HepG2 (cell line): ENCODE measurements around the gene AARS1. TPM values are rescaled to one million over a fixed set of nuclear protein-coding genes. Genes with fewer than 3 reads are reported as not detected.

Source experiments
- ATAC-seq: fragments of 200-7000 bp; cut with Tn5 transposase; 3 replicates; pipeline ENCODE4 v1.9.1; 2020; ENCODE audit warnings: mild to moderate bottlenecking, moderate library complexity
- BruUV-seq: library from RNA; stranded (reverse); fragments of 400-500 nt; replicated peaks from 2 replicates; lab custom pipeline; 2021; lab: Mats Ljungman, UMichigan
- CTCF ChIA-PET: fragments of 300-600 bp; formaldehyde crosslinking; extraction: SDS; loops from one replicate; lab custom pipeline; 2021; ENCODE audit warnings: low total read pairs, inconsistent platforms, low intra/inter-chr PET ratio; lab: Yijun Ruan, JAX
- POLR2A ChIA-PET: fragments of 350-600 bp; sonication (Branson Sonifier 250); formaldehyde crosslinking; loops from one replicate; lab custom pipeline; 2020; ENCODE audit warnings: antibody characterized with exemption, inconsistent platforms; lab: Yijun Ruan, JAX
- DNase-seq: peaks from one replicate; pipeline ENCODE4 v3.0.0-alpha.2; 2015; ENCODE audit warnings: low spot score
- FAIRE-seq: peaks from 3 replicates; lab custom pipeline; 2011; peaks lifted over from hg19 to GRCh38; lab: Jason Lieb, UNC
- H2AFZ ChIP-seq: one replicate; pipeline ENCODE4 v1.6.1; 2011; ENCODE audit warnings: low read length, inconsistent platforms
- H3K27ac ChIP-seq: fragments of 300-600 bp; 3 replicates; pipeline ENCODE4 v1.8.0; 2011; ENCODE audit warnings: mixed run types, mild to moderate bottlenecking, mixed read lengths, low read length, inconsistent platforms; ENCODE audit not compliant: insufficient read depth; ENCODE audit errors: extremely low read length
- H3K27me3 ChIP-seq, 2 experiments: fragments of 200-600 bp in 1 of 2; 2 replicates in 1 of 2; 3 replicates in 1 of 2; pipeline versions ENCODE4 v1.6.0 to v1.8.0; 2011; ENCODE audit warnings: low read length in 2 of 2, mild to moderate bottlenecking in 2 of 2, moderate library complexity in 2 of 2, inconsistent platforms in 1 of 2; ENCODE audit not compliant: insufficient read depth in 2 of 2, control insufficient read depth in 1 of 2
- H3K36me3 ChIP-seq, 2 experiments: fragments of 200-600 bp in 1 of 2; replicated peaks in 1 of 2; 2 replicates in 1 of 2; 3 replicates in 1 of 2; pipeline versions ENCODE4 v1.5.1 to v1.8.0; 2011; ENCODE audit warnings: low read length in 2 of 2, inconsistent platforms in 1 of 2; ENCODE audit not compliant: insufficient read depth in 2 of 2, control insufficient read depth in 1 of 2
- H3K4me1 ChIP-seq: 2 replicates; pipeline ENCODE4 v1.5.1; 2012; ENCODE audit warnings: low read length, inconsistent platforms; ENCODE audit not compliant: insufficient read depth
- H3K4me2 ChIP-seq: 2 replicates; pipeline ENCODE4 v1.6.0; 2011; ENCODE audit warnings: low read depth, low read length, inconsistent platforms
- H3K4me3 ChIP-seq, 3 experiments: fragments of 200-600 bp in 1 of 3; sonication (generic), shearing (Covaris generic) in 1 of 3; replicated peaks in 1 of 3; 2 replicates each; pipeline ENCODE4 v1.5.1; 2011 to 2016; ENCODE audit warnings: low read length in 3 of 3, inconsistent platforms in 2 of 3, low read depth in 2 of 3, mild to moderate bottlenecking in 2 of 3, control low read depth in 1 of 3, mixed read lengths in 1 of 3; ENCODE audit not compliant: insufficient read depth in 1 of 3
- H3K79me2 ChIP-seq: one replicate; pipeline ENCODE4 v1.6.1; 2011; ENCODE audit warnings: low read length, inconsistent platforms; ENCODE audit not compliant: insufficient read depth
- H3K9ac ChIP-seq: 2 replicates; pipeline ENCODE4 v1.6.0; 2011; ENCODE audit warnings: mild to moderate bottlenecking, low read depth, low read length, inconsistent platforms; ENCODE audit not compliant: insufficient read depth
- H3K9me3 ChIP-seq: 2 replicates; pipeline ENCODE4 v1.5.1; 2012; ENCODE audit warnings: mild to moderate bottlenecking, low read length
- H4K20me1 ChIP-seq: 2 replicates; pipeline ENCODE4 v1.6.0; 2011; ENCODE audit warnings: inconsistent platforms, mild to moderate bottlenecking, low read length, moderate library complexity; ENCODE audit not compliant: insufficient read depth
- ATF7-NPFF ChIP-seq: sonication (generic); formaldehyde crosslinking; IDR thresholded peaks from 2 replicates; pipeline ENCODE4 v1.8.1; 2023; ENCODE audit warnings: mild to moderate bottlenecking, low read depth, missing genetic modification reagents, moderate library complexity
- CCDC6 ChIP-seq: sonication (generic); formaldehyde crosslinking; IDR thresholded peaks from 2 replicates; pipeline ENCODE4 v1.8.1; 2022; ENCODE audit warnings: mild to moderate bottlenecking, missing genetic modification reagents, moderate library complexity
- CHCHD3 ChIP-seq: sonication (generic); formaldehyde crosslinking; IDR thresholded peaks from 2 replicates; pipeline ENCODE4 v1.8.0; 2022; ENCODE audit warnings: mild to moderate bottlenecking, missing genetic modification reagents, moderate library complexity
- ESRRA ChIP-seq: sonication (generic); formaldehyde crosslinking; IDR thresholded peaks from 2 replicates; pipeline ENCODE4 v1.5.1; 2020; ENCODE audit warnings: mild to moderate bottlenecking, low read depth, missing genetic modification reagents
- FOXO4 ChIP-seq: sonication (generic); formaldehyde crosslinking; conservative IDR thresholded peaks from 2 replicates; pipeline ENCODE4 v1.8.1; 2023; ENCODE audit warnings: missing genetic modification reagents
- LBX2 ChIP-seq: sonication (generic); formaldehyde crosslinking; IDR thresholded peaks from 2 replicates; pipeline ENCODE4 v1.5.0; 2020; ENCODE audit warnings: missing genetic modification reagents, mild to moderate bottlenecking, borderline replicate concordance
- NRL ChIP-seq: sonication (generic); formaldehyde crosslinking; IDR thresholded peaks from 2 replicates; pipeline ENCODE4 v1.5.0; 2020; ENCODE audit warnings: missing genetic modification reagents, mild to moderate bottlenecking, moderate library complexity, borderline replicate concordance
- POLR2A ChIP-seq, 2 experiments: IDR thresholded peaks; 2 replicates each; pipeline ENCODE4 v1.6.1; 2011; ENCODE audit warnings: low read depth in 2 of 2, low read length in 2 of 2, mild to moderate bottlenecking in 1 of 2, moderate library complexity in 1 of 2; ENCODE audit not compliant: insufficient read depth in 1 of 2
- RAD51 ChIP-seq: fragments of 450-650 bp; IDR thresholded peaks from 2 replicates; pipeline ENCODE4 v1.6.1; 2016; ENCODE audit warnings: borderline replicate concordance
- ZNF282 ChIP-seq: fragments of 450-650 bp; IDR thresholded peaks from 2 replicates; pipeline ENCODE4 v1.6.1; 2018; ENCODE audit not compliant: partially characterized antibody
- WGBS: methylation state at CpG from one replicate; pipeline ENCODE4 v1.1.6; 2017; ENCODE audit warnings: low lambda C conversion rate; 5-methylcytosine and 5-hydroxymethylcytosine counted together
- in situ Hi-C: cut with HindIII; loops from 2 replicates; pipeline ENCODE4 v1.10.0; 2017; ENCODE audit warnings: low pct_unique_long_range_greater_than_20kb; ENCODE audit not compliant: extremely low pct_ligation_motif_present
- intact Hi-C: fragments of 100-400 bp; cut with micrococcal nuclease; formaldehyde crosslinking; loops from one replicate; pipeline ENCODE4 v1.10.0; 2022; ENCODE audit not compliant: unreplicated experiment
- polyA plus RNA-seq, 8 experiments: library from polyadenylated mRNA; depleted of rRNA in 3 of 8; stranded (reverse) in 7 of 8; unstranded in 1 of 8; fragments of >200 nt; fragmentation: Illumina TruSeq in 4 of 8; extraction: Trizol in 4 of 8; gene quantifications; 2 replicates each; pipeline versions ENCODE4 v1.2.1 to v1.2.3, GENCODE V29; 2011 to 2016; ENCODE audit warnings: low read depth in 4 of 8, missing spikeins in 1 of 8, mixed read lengths in 1 of 8; ENCODE audit not compliant: insufficient read depth in 1 of 8
- total RNA-seq, 5 experiments: library from RNA; depleted of rRNA; stranded (reverse); fragments of >200 nt; fragmentation: Illumina TruSeq; extraction: Trizol; gene quantifications; 2 replicates each; pipeline ENCODE4 v1.2.3, GENCODE V29; 2016; ENCODE audit warnings: low read depth in 1 of 5

AARS1 gene
- total and polyA plus RNA-seq, 2 of the 13 experiments (the other 11 are each of a cell fraction or from before 2014, with no cell fraction given) = 107 to 132 TPM

GRCh38 chr16:70254965-70255286, 34.4 kb downstream of the AARS1 start:
- H3K9me3 ChIP-seq = no peaks in the 10 kb centered on the region
- peaks cover 37% of the 10 kb centered on the region for H3K4me1 ChIP-seq
- no TSS peak for BruUV-seq
- no peak for FAIRE-seq
- H4K20me1 ChIP-seq = peaks cover 18% of the 10 kb centered on the region; the same call in 1 of the 2 replicates
- DNase-seq = no peak
- H3K36me3 ChIP-seq = peaks cover 50 to 76% of the 10 kb centered on the region in 2 experiments
- WGBS = 99% methylated on average over 12 of the region's 12 CpGs
- no peak overlapping the region for H3K4me2 ChIP-seq
- in situ Hi-C loops (loop anchor here (10.0 kb wide), 1 partner anchor 90 kb away; no protein-coding TSS in a partner anchor), intact Hi-C loops (loop anchor here (1.0 to 5.0 kb wide), 2 partner anchors 12 to 103 kb away; no protein-coding TSS in a partner anchor)
- H3K27me3 ChIP-seq = no peaks in the 10 kb centered on the region
- peaks cover 7% of the 10 kb centered on the region for H3K79me2 ChIP-seq
- ATAC-seq = no peak
- TF ChIP-seq CHCHD3 (CRISPR knock-in tag) (no peak), RAD51 (no peak), POLR2A (IDR thresholded peaks at IDR 0.05; ENCODE audit: insufficient read depth in 1 of 2, low read depth in 2 of 2, low read length in 2 of 2) (no peak)
- no peak overlapping the region for H3K9ac ChIP-seq
- peak overlapping the region; percentile 38 for H3K27ac ChIP-seq
- no peak overlapping the region for H3K4me3 ChIP-seq
- ChIA-PET CTCF (no interaction called here), POLR2A (interaction anchor here (0.5 to 2.1 kb wide), 2 partner anchors 47 to 98 kb away, joined by 4 to 5 read pairs; no protein-coding TSS in a partner anchor)
- no peak overlapping the region for H2AFZ ChIP-seq

- WGBS = 97% methylated on average over 7 of the region's 9 CpGs
- 0 out of 4 replicates have a peak, but pooled peaks of 1 of the 2 experiments have one; percentile 10 for TF ChIP-seq POLR2A (IDR thresholded peaks at IDR 0.05; ENCODE audit: insufficient read depth in 1 of 2, low read depth in 2 of 2, low read length in 2 of 2)
- 0 out of 2 replicates have a peak, but pooled peaks have one; percentile 10 for TF ChIP-seq NRL (CRISPR knock-in tag)
- TF ChIP-seq FOXO4 (CRISPR knock-in tag) = 0 out of 2 replicates have a peak, but pooled peaks have one; percentile 74
- TF ChIP-seq CCDC6 = 0 out of 2 replicates have a peak, but pooled peaks have one; percentile 26
- TF ChIP-seq LBX2 (CRISPR knock-in tag) = no peak
- TF ChIP-seq ATF7-NPFF (CRISPR knock-in tag) = no peak
- TF ChIP-seq ESRRA = peak; percentile 13; the same call in 1 of the 2 replicates
- no peak for TF ChIP-seq ZNF282
Measured at GRCh38 chr16:70254180-70254964, 34.9 kb downstream of the AARS1 start.

More at GRCh38 chr16:70254180-70254964, 34.9 kb downstream of the AARS1 start:
- intact Hi-C loops (loop anchor here (1.0 to 5.0 kb wide), 2 partner anchors 13 to 102 kb away; no protein-coding TSS in a partner anchor), in situ Hi-C loops (loop anchor here (10.0 kb wide), 1 partner anchor 90 kb away; no protein-coding TSS in a partner anchor)
- ATAC-seq (peak; percentile 1; the same call in 1 of the 3 replicates), DNase-seq (no peak), FAIRE-seq (no peak)
- Histone ChIP-seq H3K79me2 (peaks cover 13% of the 10 kb centered on the region), H3K4me3 (no peak overlapping the region), H3K4me1 (peaks cover 41% of the 10 kb centered on the region), H4K20me1 (peaks cover 23% of the 10 kb centered on the region), H3K36me3 (peaks cover 47 to 70% of the 10 kb centered on the region in 2 experiments), H2AFZ (no peak overlapping the region), H3K4me2 (no peak overlapping the region), H3K9ac (no peak overlapping the region), H3K27ac (peak overlapping the region; percentile 38), H3K9me3 (no peaks in the 10 kb centered on the region), H3K27me3 (no peaks in the 10 kb centered on the region)
- ChIA-PET POLR2A (interaction anchor here (0.5 to 2.1 kb wide), 2 partner anchors 47 to 97 kb away, joined by 4 to 5 read pairs; no protein-coding TSS in a partner anchor), CTCF (interaction anchor here (0.9 to 1.4 kb wide), 2 partner anchors 13 to 89 kb away, joined by 4 to 5 read pairs; no protein-coding TSS in a partner anchor)
- BruUV-seq = no TSS peak
